Esophagus muscularis mucosa (tissue), 3 donors: ENCODE data around the gene CACNA2D3.

ENCODE experiments used
- POLR2A ChIP-seq: fragments of 450-650 bp; IDR thresholded peaks from one replicate; pipeline ENCODE4 v1.6.1; 2017; ENCODE audit warnings: antibody characterized with exemption, moderate library complexity, mild to moderate bottlenecking, low read depth
- TF ChIP-seq, protein P1 (sequence below), 3 experiments: fragments of 200-600 bp in 2 of 3; fragments of 450-650 bp in 1 of 3; sonication (generic) in 2 of 3; IDR thresholded peaks; one replicate each; pipeline ENCODE4 v1.5.1; 2017 to 2019; ENCODE audit warnings: antibody characterized with exemption in 3 of 3, mild to moderate bottlenecking in 2 of 3, moderate library complexity in 1 of 3

DNA sequence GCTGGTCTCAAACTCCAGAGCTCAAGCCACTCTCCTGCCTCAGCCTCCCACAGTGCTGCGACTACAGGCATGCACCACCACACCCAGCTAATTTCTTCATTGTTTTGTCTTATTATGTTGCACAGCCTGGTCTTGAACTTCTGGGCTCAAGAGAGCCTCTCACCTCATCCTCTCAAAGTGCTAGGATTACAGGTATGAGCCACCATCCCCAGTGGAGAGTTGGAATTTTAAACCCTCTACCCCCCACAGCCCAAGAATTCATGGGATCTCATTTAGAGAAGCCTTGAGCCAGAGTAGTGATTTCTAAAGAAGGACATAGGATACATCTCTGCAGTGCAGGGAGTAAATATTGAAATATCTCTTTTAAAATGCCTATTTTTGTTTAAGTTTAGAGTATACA lies 221.1 kb downstream of the CACNA2D3 start:
- no peak for TF ChIP-seq POLR2A
- TF ChIP-seq, protein P1, sequence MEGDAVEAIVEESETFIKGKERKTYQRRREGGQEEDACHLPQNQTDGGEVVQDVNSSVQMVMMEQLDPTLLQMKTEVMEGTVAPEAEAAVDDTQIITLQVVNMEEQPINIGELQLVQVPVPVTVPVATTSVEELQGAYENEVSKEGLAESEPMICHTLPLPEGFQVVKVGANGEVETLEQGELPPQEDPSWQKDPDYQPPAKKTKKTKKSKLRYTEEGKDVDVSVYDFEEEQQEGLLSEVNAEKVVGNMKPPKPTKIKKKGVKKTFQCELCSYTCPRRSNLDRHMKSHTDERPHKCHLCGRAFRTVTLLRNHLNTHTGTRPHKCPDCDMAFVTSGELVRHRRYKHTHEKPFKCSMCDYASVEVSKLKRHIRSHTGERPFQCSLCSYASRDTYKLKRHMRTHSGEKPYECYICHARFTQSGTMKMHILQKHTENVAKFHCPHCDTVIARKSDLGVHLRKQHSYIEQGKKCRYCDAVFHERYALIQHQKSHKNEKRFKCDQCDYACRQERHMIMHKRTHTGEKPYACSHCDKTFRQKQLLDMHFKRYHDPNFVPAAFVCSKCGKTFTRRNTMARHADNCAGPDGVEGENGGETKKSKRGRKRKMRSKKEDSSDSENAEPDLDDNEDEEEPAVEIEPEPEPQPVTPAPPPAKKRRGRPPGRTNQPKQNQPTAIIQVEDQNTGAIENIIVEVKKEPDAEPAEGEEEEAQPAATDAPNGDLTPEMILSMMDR (IDR thresholded peaks at IDR 0.05): no peak
